Loucy (cell line): Measurements from ENCODE around the gene PICK1.

Experiments used
- H2AFZ ChIP-seq: fragments of 200-600 bp; sonication (generic); 2 replicates; pipeline ENCODE4 v1.6.0; 2016; ENCODE audit warnings: antibody characterized with exemption, mild to moderate bottlenecking, low read length, moderate library complexity
- H3F3A ChIP-seq: fragments of 200-600 bp; 2 replicates; pipeline ENCODE4 v1.6.0; 2016; ENCODE audit warnings: antibody characterized with exemption, low read depth, mild to moderate bottlenecking
- H3K27me3 ChIP-seq: fragments of 200-600 bp; sonication (generic); 2 replicates; pipeline ENCODE4 v1.6.1; 2014; ENCODE audit warnings: low read length, mild to moderate bottlenecking; ENCODE audit not compliant: insufficient read depth, poor library complexity, severe bottlenecking
- H3K36me3 ChIP-seq: fragments of 200-600 bp; sonication (generic); 2 replicates; pipeline ENCODE4 v1.6.1; 2016; ENCODE audit warnings: low read length; ENCODE audit not compliant: insufficient read depth
- H3K4me1 ChIP-seq: fragments of 200-600 bp; sonication (generic); 2 replicates; pipeline ENCODE4 v1.5.1; 2014; ENCODE audit warnings: low read length, mild to moderate bottlenecking; ENCODE audit not compliant: insufficient read depth, poor library complexity, severe bottlenecking
- H3K4me2 ChIP-seq: fragments of 200-600 bp; sonication (generic); 2 replicates; pipeline ENCODE4 v1.6.0; 2014; ENCODE audit warnings: antibody characterized with exemption, low read length, low read depth, mild to moderate bottlenecking; ENCODE audit not compliant: poor library complexity, severe bottlenecking
- H3K4me3 ChIP-seq: fragments of 200-600 bp; sonication (generic); 2 replicates; pipeline ENCODE4 v1.5.1; 2014; ENCODE audit warnings: low read length, mild to moderate bottlenecking, mixed read lengths; ENCODE audit not compliant: poor library complexity, severe bottlenecking
- H3K79me2 ChIP-seq: fragments of 200-600 bp; sonication (generic); 2 replicates; pipeline ENCODE4 v1.6.1; 2014; ENCODE audit warnings: low read length; ENCODE audit not compliant: insufficient read depth
- H3K9ac ChIP-seq: fragments of 200-600 bp; sonication (generic); 2 replicates; pipeline ENCODE4 v1.6.0; 2014; ENCODE audit warnings: mild to moderate bottlenecking, low read depth, low read length, moderate library complexity; ENCODE audit not compliant: poor library complexity, severe bottlenecking
- H3K9me2 ChIP-seq: fragments of 200-600 bp; sonication (generic); replicated peaks from 2 replicates; pipeline ENCODE4 v1.6.1; 2016; ENCODE audit warnings: low read depth, low read length, mixed read lengths
- H3K9me3 ChIP-seq: fragments of 200-600 bp; sonication (generic); 2 replicates; pipeline ENCODE4 v1.6.1; 2014; ENCODE audit warnings: mild to moderate bottlenecking, antibody characterized with exemption, low read length, low read depth; ENCODE audit not compliant: insufficient read depth
- H4K20me1 ChIP-seq: fragments of 200-600 bp; sonication (generic); 2 replicates; pipeline ENCODE4 v1.6.0; 2014; ENCODE audit warnings: antibody characterized with exemption, low read length, mild to moderate bottlenecking; ENCODE audit not compliant: insufficient read depth, poor library complexity, severe bottlenecking
- EZH2phosphoT487 ChIP-seq: fragments of 200-600 bp; IDR thresholded peaks from 2 replicates; pipeline ENCODE4 v1.6.1; 2018; ENCODE audit warnings: antibody characterized with exemption, mild to moderate bottlenecking, moderate library complexity, borderline replicate concordance
- TF ChIP-seq, protein P1 (sequence below): fragments of 200-600 bp; sonication (generic); conservative IDR thresholded peaks from 2 replicates; pipeline ENCODE4 v1.5.1; 2014; ENCODE audit warnings: mild to moderate bottlenecking, antibody characterized with exemption, low read length

PICK1 gene

DNA sequence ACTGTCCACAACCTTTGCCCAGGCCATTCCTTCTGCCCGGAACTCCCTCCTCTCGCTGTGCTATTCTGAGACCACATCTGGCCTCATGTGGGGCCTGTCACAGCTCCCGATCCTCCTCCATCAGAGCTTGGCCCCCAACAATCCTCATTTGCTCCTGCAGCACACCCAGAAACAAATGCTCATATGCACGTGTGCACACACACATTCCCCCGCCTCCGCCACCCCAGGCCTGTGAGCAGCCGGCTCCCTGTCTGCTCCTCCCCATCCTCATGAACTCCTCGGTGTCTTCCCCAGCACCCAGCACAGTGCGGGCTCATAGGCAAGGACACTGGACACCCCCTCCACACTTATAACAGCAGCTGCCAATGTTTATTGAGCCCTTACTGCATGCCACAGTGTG, 29.7 kb upstream of the PICK1 start:
- no peak overlapping the region for H2AFZ ChIP-seq
- no peaks in the 10 kb centered on the region for H3K9me3 ChIP-seq
- no peaks in the 10 kb centered on the region for H3K4me1 ChIP-seq
- no peak overlapping the region for H3K4me3 ChIP-seq
- no peaks in the 10 kb centered on the region for H3K27me3 ChIP-seq
- no peaks in the 10 kb centered on the region for H4K20me1 ChIP-seq
- H3K9ac ChIP-seq = no peak overlapping the region
- TF ChIP-seq, protein P1, sequence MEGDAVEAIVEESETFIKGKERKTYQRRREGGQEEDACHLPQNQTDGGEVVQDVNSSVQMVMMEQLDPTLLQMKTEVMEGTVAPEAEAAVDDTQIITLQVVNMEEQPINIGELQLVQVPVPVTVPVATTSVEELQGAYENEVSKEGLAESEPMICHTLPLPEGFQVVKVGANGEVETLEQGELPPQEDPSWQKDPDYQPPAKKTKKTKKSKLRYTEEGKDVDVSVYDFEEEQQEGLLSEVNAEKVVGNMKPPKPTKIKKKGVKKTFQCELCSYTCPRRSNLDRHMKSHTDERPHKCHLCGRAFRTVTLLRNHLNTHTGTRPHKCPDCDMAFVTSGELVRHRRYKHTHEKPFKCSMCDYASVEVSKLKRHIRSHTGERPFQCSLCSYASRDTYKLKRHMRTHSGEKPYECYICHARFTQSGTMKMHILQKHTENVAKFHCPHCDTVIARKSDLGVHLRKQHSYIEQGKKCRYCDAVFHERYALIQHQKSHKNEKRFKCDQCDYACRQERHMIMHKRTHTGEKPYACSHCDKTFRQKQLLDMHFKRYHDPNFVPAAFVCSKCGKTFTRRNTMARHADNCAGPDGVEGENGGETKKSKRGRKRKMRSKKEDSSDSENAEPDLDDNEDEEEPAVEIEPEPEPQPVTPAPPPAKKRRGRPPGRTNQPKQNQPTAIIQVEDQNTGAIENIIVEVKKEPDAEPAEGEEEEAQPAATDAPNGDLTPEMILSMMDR = no peak
- no peak for TF ChIP-seq EZH2phosphoT487
- H3K79me2 ChIP-seq = no peaks in the 10 kb centered on the region
- no peaks in the 10 kb centered on the region for H3K9me2 ChIP-seq
- H3K36me3 ChIP-seq = no peaks in the 10 kb centered on the region
- H3K4me2 ChIP-seq = no peak overlapping the region
- H3F3A ChIP-seq = no peaks in the 10 kb centered on the region

DNA sequence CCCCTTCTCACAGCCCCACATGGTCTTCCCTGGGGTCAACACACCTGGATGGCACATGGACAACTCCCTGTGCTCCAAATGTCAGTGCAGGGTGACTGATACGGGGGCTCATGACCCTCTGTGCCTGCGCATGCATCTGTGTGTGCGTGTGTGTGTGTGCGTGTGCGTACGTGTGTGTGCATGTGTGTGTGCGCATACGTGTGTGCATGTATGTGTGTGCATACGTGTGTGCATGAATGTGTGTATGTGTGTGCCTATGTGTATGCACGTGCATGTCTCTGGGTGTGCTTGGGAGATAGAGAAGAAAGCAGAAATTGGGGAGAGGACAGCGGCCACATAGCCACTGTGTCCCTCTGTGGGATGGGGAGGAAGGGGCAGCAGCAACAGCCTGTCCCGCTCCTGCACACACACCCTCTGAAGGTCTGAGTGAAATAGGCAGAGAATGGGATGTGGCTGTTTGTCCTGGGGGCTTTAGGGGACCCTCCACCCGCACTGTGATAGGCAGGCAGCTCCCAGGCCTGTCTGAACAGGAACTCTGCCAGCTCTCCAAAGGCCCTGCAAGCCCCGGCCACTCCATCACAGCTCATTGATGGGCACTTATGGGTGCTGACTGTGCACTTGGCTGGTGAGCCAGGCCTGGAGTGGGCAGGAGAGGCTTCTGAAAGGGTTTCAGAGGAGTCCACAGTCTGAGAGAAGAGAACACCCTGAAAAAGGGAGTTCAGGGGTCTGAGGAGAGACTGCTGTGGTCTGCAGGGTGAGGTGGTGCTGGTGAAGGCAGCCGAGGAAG, 28.7 kb upstream of the PICK1 start:
- Histone ChIP-seq H3F3A (no peaks in the 10 kb centered on the region), H3K36me3 (no peaks in the 10 kb centered on the region), H4K20me1 (no peaks in the 10 kb centered on the region), H3K4me1 (no peaks in the 10 kb centered on the region), H3K27me3 (no peaks in the 10 kb centered on the region), H3K9me3 (no peaks in the 10 kb centered on the region), H3K4me2 (no peak overlapping the region), H3K4me3 (no peak overlapping the region), H3K9ac (no peak overlapping the region), H2AFZ (no peak overlapping the region), H3K79me2 (no peaks in the 10 kb centered on the region), H3K9me2 (no peaks in the 10 kb centered on the region)
- TF ChIP-seq, protein P1 = no peak
- TF ChIP-seq EZH2phosphoT487 = no peak

DNA sequence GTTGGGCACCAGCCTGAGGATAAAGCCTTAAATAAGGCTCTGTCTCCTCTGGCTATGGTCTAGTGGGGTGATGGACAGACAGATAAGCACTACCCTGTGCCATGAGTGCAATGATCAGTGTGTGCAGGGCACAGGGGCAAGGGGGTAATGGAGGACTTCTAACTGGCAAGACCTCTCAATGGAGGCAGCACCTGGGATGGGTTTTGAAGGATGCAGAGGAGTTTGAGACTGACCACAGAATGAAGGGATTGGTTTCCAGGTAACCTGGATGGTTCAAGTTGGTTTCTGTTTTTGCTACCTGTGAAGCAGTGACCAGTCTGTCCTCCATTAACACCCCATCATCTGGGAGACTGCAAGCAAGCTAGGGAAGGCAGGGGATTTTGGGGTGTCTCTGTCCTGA, 27.8 kb upstream of the PICK1 start:
- Histone ChIP-seq H3K9me3 (no peaks in the 10 kb centered on the region), H3K27me3 (no peaks in the 10 kb centered on the region), H3K4me3 (no peak overlapping the region), H4K20me1 (no peaks in the 10 kb centered on the region), H3K9ac (no peak overlapping the region), H3K4me2 (no peak overlapping the region), H3F3A (no peaks in the 10 kb centered on the region), H3K4me1 (no peaks in the 10 kb centered on the region), H3K79me2 (no peaks in the 10 kb centered on the region), H3K9me2 (no peaks in the 10 kb centered on the region), H3K36me3 (no peaks in the 10 kb centered on the region), H2AFZ (no peak overlapping the region)
- TF ChIP-seq, protein P1 = no peak
- TF ChIP-seq EZH2phosphoT487 = no peak
